Testis (tissue), 2 donors: ENCODE results near the gene DERL3.

Experiments used
- CTCF ChIP-seq, 3 experiments: fragments of 450-650 bp in 2 of 3; fragments of 200-600 bp in 1 of 3; sonication (generic) in 1 of 3; IDR thresholded peaks; one replicate each; pipeline ENCODE4 v1.5.1; 2016 to 2019; ENCODE audit warnings: antibody characterized with exemption in 3 of 3, mild to moderate bottlenecking in 2 of 3, moderate library complexity in 1 of 3
- POLR2A ChIP-seq: fragments of 450-650 bp; IDR thresholded peaks from one replicate; pipeline ENCODE4 v1.6.1; 2017; ENCODE audit warnings: antibody characterized with exemption, mild to moderate bottlenecking, moderate library complexity

- TF ChIP-seq CTCF (IDR thresholded peaks at IDR 0.05) (no peak), POLR2A (no peak)
Measured at GRCh38 chr22:23831261-23831660, 7.5 kb downstream of the DERL3 start.
